Measurements from ENCODE around the gene UPK3A. TPM values are rescaled to one million over a fixed set of nuclear protein-coding genes. Genes with fewer than 3 reads are reported as not detected.

UPK3A gene
- total RNA-seq (not detected), polyA plus RNA-seq (ENCODE audit: insufficient read depth, low read depth, low replicate concordance) (not detected)
- long read RNA-seq, donor 1: 0 reads
- long read RNA-seq, donor 2, partial matches to known transcripts: 0 of 1 reads
- long read RNA-seq, donor 2, other reads (novel, unspliced or antisense): 0 of 1 reads
- long read RNA-seq, donor 3: 0 reads
- long read RNA-seq, donor 4: 0 reads
- long read RNA-seq, donor 5: 0 reads
- long read RNA-seq, donor 6: 0 reads
- long read RNA-seq, donor 7: 0 reads
- long read RNA-seq, donor 8: 0 reads
- long read RNA-seq, donor 9, partial matches to known transcripts: 0 of 1 reads
- long read RNA-seq, donor 9, other reads (novel, unspliced or antisense): 0 of 1 reads
- long read RNA-seq, donor 10: 0 reads

GRCh38 chr22:45284705-45285262 lies at the start of gene UPK3A:
UPK3A (plus strand) TSS chr22:45284949; CDS start chr22:45285014, 65 bp downstream.
- TF ChIP-seq, protein P1, sequence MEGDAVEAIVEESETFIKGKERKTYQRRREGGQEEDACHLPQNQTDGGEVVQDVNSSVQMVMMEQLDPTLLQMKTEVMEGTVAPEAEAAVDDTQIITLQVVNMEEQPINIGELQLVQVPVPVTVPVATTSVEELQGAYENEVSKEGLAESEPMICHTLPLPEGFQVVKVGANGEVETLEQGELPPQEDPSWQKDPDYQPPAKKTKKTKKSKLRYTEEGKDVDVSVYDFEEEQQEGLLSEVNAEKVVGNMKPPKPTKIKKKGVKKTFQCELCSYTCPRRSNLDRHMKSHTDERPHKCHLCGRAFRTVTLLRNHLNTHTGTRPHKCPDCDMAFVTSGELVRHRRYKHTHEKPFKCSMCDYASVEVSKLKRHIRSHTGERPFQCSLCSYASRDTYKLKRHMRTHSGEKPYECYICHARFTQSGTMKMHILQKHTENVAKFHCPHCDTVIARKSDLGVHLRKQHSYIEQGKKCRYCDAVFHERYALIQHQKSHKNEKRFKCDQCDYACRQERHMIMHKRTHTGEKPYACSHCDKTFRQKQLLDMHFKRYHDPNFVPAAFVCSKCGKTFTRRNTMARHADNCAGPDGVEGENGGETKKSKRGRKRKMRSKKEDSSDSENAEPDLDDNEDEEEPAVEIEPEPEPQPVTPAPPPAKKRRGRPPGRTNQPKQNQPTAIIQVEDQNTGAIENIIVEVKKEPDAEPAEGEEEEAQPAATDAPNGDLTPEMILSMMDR (IDR thresholded peaks at IDR 0.05; ENCODE audit: borderline replicate concordance, extremely low read depth, insufficient read depth): no peak
- H3K27ac ChIP-seq (ENCODE audit: low read depth in 2 of 2, low read length in 2 of 2): no peak within 1 kb of the TSS
- FAIRE-seq (no peak), DNase-seq (peak; percentile 72 to 88 (median 77))
- no peaks in the 10 kb centered on the region for H3K27me3 ChIP-seq (ENCODE audit: control insufficient read depth, insufficient read depth, low read length)
- H3K9me3 ChIP-seq (ENCODE audit: control insufficient read depth in 2 of 3, insufficient read depth in 1 of 3, low read length in 3 of 3): no peaks in the 10 kb centered on the region
- H3K4me1 ChIP-seq (ENCODE audit: control insufficient read depth in 2 of 3, insufficient read depth in 2 of 3, low read depth in 1 of 3, low read length in 3 of 3): peaks cover 0 to 5% (median 0%) of the 10 kb centered on the region in 3 donors
- no peaks in the 10 kb centered on the region for H3K36me3 ChIP-seq (ENCODE audit: control insufficient read depth in 2 of 3, insufficient read depth in 3 of 3, low read length in 3 of 3)
- intact Hi-C loops (cut with DNase I): no loop called here
- no peak within 1 kb of the TSS for H3K4me3 ChIP-seq (ENCODE audit: low read length in 3 of 3)
- H3K9ac ChIP-seq (ENCODE audit: low read length in 3 of 3): no peak within 1 kb of the TSS

- H3K27me3 ChIP-seq (ENCODE audit: control insufficient read depth, insufficient read depth, low read length): no peaks in the 10 kb centered on the region
- peaks cover 0 to 12% (median 6%) of the 10 kb centered on the region in 3 donors for H3K4me1 ChIP-seq (ENCODE audit: control insufficient read depth in 2 of 3, insufficient read depth in 2 of 3, low read depth in 1 of 3, low read length in 3 of 3)
- H3K4me3 ChIP-seq (ENCODE audit: low read length in 3 of 3): no peak overlapping the region
- no peak for DNase-seq
- no peaks in the 10 kb centered on the region for H3K9me3 ChIP-seq (ENCODE audit: control insufficient read depth in 2 of 3, insufficient read depth in 1 of 3, low read length in 3 of 3)
- intact Hi-C loops (cut with DNase I): no loop called here
- H3K9ac ChIP-seq (ENCODE audit: low read length in 3 of 3): no peak overlapping the region
- TF ChIP-seq, protein P1 (IDR thresholded peaks at IDR 0.05; ENCODE audit: borderline replicate concordance, extremely low read depth, insufficient read depth): no peak
- H3K27ac ChIP-seq (ENCODE audit: low read depth in 2 of 2, low read length in 2 of 2): no peak overlapping the region
- no peaks in the 10 kb centered on the region for H3K36me3 ChIP-seq (ENCODE audit: control insufficient read depth in 2 of 3, insufficient read depth in 3 of 3, low read length in 3 of 3)
- no peak for FAIRE-seq
Measured at GRCh38 chr22:45235101-45235777, 49.5 kb upstream of the UPK3A start.

GRCh38 chr22:45235851-45236342 lies 48.9 kb upstream of the UPK3A start:
- FAIRE-seq (no peak), DNase-seq (no peak)
- Histone ChIP-seq H3K27ac (ENCODE audit: low read depth in 2 of 2, low read length in 2 of 2) (no peak overlapping the region), H3K9ac (ENCODE audit: low read length in 3 of 3) (no peak overlapping the region), H3K4me3 (ENCODE audit: low read length in 3 of 3) (no peak overlapping the region), H3K27me3 (ENCODE audit: control insufficient read depth, insufficient read depth, low read length) (no peaks in the 10 kb centered on the region), H3K4me1 (ENCODE audit: control insufficient read depth in 2 of 3, insufficient read depth in 2 of 3, low read depth in 1 of 3, low read length in 3 of 3) (peaks cover 0 to 12% (median 6%) of the 10 kb centered on the region in 3 donors), H3K9me3 (ENCODE audit: control insufficient read depth in 2 of 3, insufficient read depth in 1 of 3, low read length in 3 of 3) (no peaks in the 10 kb centered on the region), H3K36me3 (ENCODE audit: control insufficient read depth in 2 of 3, insufficient read depth in 3 of 3, low read length in 3 of 3) (no peaks in the 10 kb centered on the region)
- intact Hi-C loops (cut with DNase I): no loop called here
- TF ChIP-seq, protein P1 (IDR thresholded peaks at IDR 0.05; ENCODE audit: borderline replicate concordance, extremely low read depth, insufficient read depth): no peak

All from kidney (tissue), 22 donors.